Testis (tissue), 3 donors: ENCODE data around the gene COX14. TPM values are rescaled to one million over a fixed set of nuclear protein-coding genes. Genes with fewer than 3 reads are reported as not detected.

Experiments
- DNase-seq: peaks from one replicate; pipeline ENCODE4 v3.0.0-alpha.2; 2019
- H3K27ac ChIP-seq, 2 donors: fragments of 200-600 bp; sonication (generic); one replicate each; pipeline ENCODE4 v1.5.1; 2019
- H3K27me3 ChIP-seq: fragments of 200-600 bp; sonication (generic); one replicate; pipeline ENCODE4 v1.5.1; 2019
- H3K36me3 ChIP-seq: fragments of 200-600 bp; sonication (generic); one replicate; pipeline ENCODE4 v1.5.1; 2017; ENCODE audit warnings: low read depth; ENCODE audit errors: missing control alignments
- H3K4me1 ChIP-seq: fragments of 200-600 bp; sonication (generic); one replicate; pipeline ENCODE4 v1.5.1; 2019
- H3K4me3 ChIP-seq, 2 donors: fragments of 200-600 bp; sonication (generic); one replicate each; pipeline ENCODE4 v1.5.1; 2017 to 2019
- H3K9me3 ChIP-seq: fragments of 200-600 bp; sonication (generic); one replicate; pipeline ENCODE4 v1.5.1; 2017
- CTCF ChIP-seq, 3 experiments: fragments of 450-650 bp in 2 of 3; fragments of 200-600 bp in 1 of 3; sonication (generic) in 1 of 3; IDR thresholded peaks; one replicate each; pipeline ENCODE4 v1.5.1; 2016 to 2019; ENCODE audit warnings: antibody characterized with exemption in 3 of 3, mild to moderate bottlenecking in 2 of 3, moderate library complexity in 1 of 3
- POLR2A ChIP-seq: fragments of 450-650 bp; IDR thresholded peaks from one replicate; pipeline ENCODE4 v1.6.1; 2017; ENCODE audit warnings: antibody characterized with exemption, mild to moderate bottlenecking, moderate library complexity
- WGBS, 2 donors: methylation state at CpG; one replicate each; pipeline ENCODE4 v1.1.5; 2018; 5-methylcytosine and 5-hydroxymethylcytosine counted together
- intact Hi-C: fragments of 100-400 bp; cut with DNase I; formaldehyde crosslinking; loops from one replicate; pipeline ENCODE4 v1.15.1; 2023; ENCODE audit warnings: low total_unique reads
- polyA plus RNA-seq: library from polyadenylated mRNA; stranded (reverse); fragments of 350-450 nt; fragmentation: Illumina TruSeq; extraction: RNeasy Lipid Tissue Mini Kit (QIAGEN cat#74804); gene quantifications from one replicate; pipeline ENCODE4 v1.2.3, GENCODE V29; 2014; ENCODE audit warnings: low read depth, low replicate concordance; ENCODE audit not compliant: insufficient read depth
- total RNA-seq, 2 donors: library from RNA; depleted of rRNA; stranded (reverse); fragments of >200 nt; gene quantifications; one replicate each; pipeline ENCODE4 v1.2.3, GENCODE V29; 2016

Gene COX14
- total and polyA plus RNA-seq, 3 donors from 2014 or later, result 38.7 to 54.9 (median 50.2) TPM

GRCh38 chr12:50102646-50103309 is 9.3 kb upstream of the COX14 start:
- intact Hi-C loops, result loop anchor here (10.0 kb wide), 1 partner anchor 72 kb away; no protein-coding TSS in a partner anchor
- H3K36me3 ChIP-seq, result no peaks in the 10 kb centered on the region
- peaks cover 27% of the 10 kb centered on the region for H3K4me1 ChIP-seq
- no peak for DNase-seq
- H3K4me3 ChIP-seq, result no peak overlapping the region
- TF ChIP-seq CTCF (IDR thresholded peaks at IDR 0.05) (no peak), POLR2A (no peak)
- H3K27ac ChIP-seq, result no peak overlapping the region
- H3K27me3 ChIP-seq, result no peaks in the 10 kb centered on the region
- no peaks in the 10 kb centered on the region for H3K9me3 ChIP-seq
- WGBS, 2 donors, result 65 to 69% methylated on average over 8 of the region's 8 CpGs

- no peak overlapping the region for H3K4me3 ChIP-seq
- TF ChIP-seq POLR2A, result no peak
- no peak for TF ChIP-seq CTCF (IDR thresholded peaks at IDR 0.05)
- H3K27me3 ChIP-seq, result no peaks in the 10 kb centered on the region
- no peaks in the 10 kb centered on the region for H3K9me3 ChIP-seq
- 76 to 94% methylated on average over 2 of the region's 2 CpGs for WGBS, 2 donors
- DNase-seq, result no peak
- H3K27ac ChIP-seq, result peak overlapping the region in 1 of 2 donors; percentile 20
- H3K4me1 ChIP-seq, result peaks cover 27% of the 10 kb centered on the region
- H3K36me3 ChIP-seq, result no peaks in the 10 kb centered on the region
- intact Hi-C loops, result loop anchor here (10.0 kb wide), 1 partner anchor 71 kb away; no protein-coding TSS in a partner anchor
Observed at GRCh38 chr12:50103351-50103750, 8.7 kb upstream of the COX14 start.

- no peaks in the 10 kb centered on the region for H3K36me3 ChIP-seq
- TF ChIP-seq CTCF (IDR thresholded peaks at IDR 0.05), result no peak
- no peak for TF ChIP-seq POLR2A
- H3K4me1 ChIP-seq, result peaks cover 27% of the 10 kb centered on the region
- no peak within 1 kb of the TSS for H3K4me3 ChIP-seq
- H3K27me3 ChIP-seq, result no peaks in the 10 kb centered on the region
- intact Hi-C loops, result loop anchor here (10.0 kb wide), 1 partner anchor 71 kb away; no protein-coding TSS in a partner anchor
- WGBS, 2 donors, result 32 to 56% methylated on average over 11 to 13 of the region's 13 CpGs
- H3K27ac ChIP-seq, result peak within 1 kb of the TSS in 1 of 2 donors; percentile 20
- peak; percentile 77 for DNase-seq
- H3K9me3 ChIP-seq, result no peaks in the 10 kb centered on the region
Observed at GRCh38 chr12:50103767-50104321, 8.2 kb upstream of the COX14 start, which contains the start of gene GPD1. Gene GPD1, plus strand, starts transcription at chr12:50104008. Its CDS starts 43 bp downstream, at chr12:50104051.

GRCh38 chr12:50104417-50105366 is 7.3 kb upstream of the COX14 start:
- Histone ChIP-seq H3K36me3 (no peaks in the 10 kb centered on the region), H3K4me1 (peaks cover 27% of the 10 kb centered on the region), H3K27ac (no peak overlapping the region), H3K4me3 (no peak overlapping the region), H3K27me3 (no peaks in the 10 kb centered on the region), H3K9me3 (no peaks in the 10 kb centered on the region)
- DNase-seq, result peak; percentile 54
- WGBS, 2 donors, result 84 to 90% methylated on average over 10 to 14 of the region's 14 CpGs
- TF ChIP-seq POLR2A, result no peak
- no peak for TF ChIP-seq CTCF (IDR thresholded peaks at IDR 0.05)
- intact Hi-C loops, result loop anchor here (10.0 kb wide), 1 partner anchor 70 kb away; no protein-coding TSS in a partner anchor
